NCI-H345 treated with DMSO at 0.1 percent for 48 hours (cell line): ENCODE data around the gene SFMBT1.

ENCODE experiments used
- DNase-seq: peaks from one replicate; lab custom pipeline; 2025; ENCODE audit not compliant: unreplicated experiment; lab: John Stamatoyannopoulos, UW

SFMBT1 gene

GRCh38 chr3:52998771-52999513, 46.9 kb downstream of the SFMBT1 start:
- DNase-seq: no peak

- DNase-seq: no peak
Measured at GRCh38 chr3:52990637-52991036, 55.2 kb downstream of the SFMBT1 start.

- DNase-seq: no peak
Measured at GRCh38 chr3:52986938-52987337, 58.9 kb downstream of the SFMBT1 start.

GRCh38 chr3:52986049-52986448, 59.8 kb downstream of the SFMBT1 start:
- DNase-seq: no peak

GRCh38 chr3:52983828-52984227, 62.0 kb downstream of the SFMBT1 start:
- DNase-seq: no peak

GRCh38 chr3:52983336-52983807, 62.5 kb downstream of the SFMBT1 start:
- DNase-seq: no peak

- DNase-seq: no peak
Measured at GRCh38 chr3:52982839-52983238, 63.0 kb downstream of the SFMBT1 start.

GRCh38 chr3:52979190-52979983, 66.5 kb downstream of the SFMBT1 start:
- DNase-seq: no peak

- DNase-seq: no peak
Measured at GRCh38 chr3:52978109-52978754, 67.6 kb downstream of the SFMBT1 start.

GRCh38 chr3:52973806-52974205, 72.1 kb downstream of the SFMBT1 start:
- DNase-seq: no peak

GRCh38 chr3:52971895-52972294, 74.0 kb downstream of the SFMBT1 start:
- no peak for DNase-seq

GRCh38 chr3:52967398-52967797, 78.5 kb downstream of the SFMBT1 start:
- no peak for DNase-seq

- no peak for DNase-seq
Measured at GRCh38 chr3:52962160-52962559, 83.7 kb downstream of the SFMBT1 start.

GRCh38 chr3:52959773-52960172, 86.1 kb downstream of the SFMBT1 start:
- DNase-seq: no peak

GRCh38 chr3:52939600-52939999, 106.3 kb downstream of the SFMBT1 start:
- DNase-seq: no peak

- no peak for DNase-seq
Measured at GRCh38 chr3:52934630-52935530, 111.0 kb downstream of the SFMBT1 start.

GRCh38 chr3:52931889-52932288, 114.0 kb downstream of the SFMBT1 start:
- no peak for DNase-seq

- no peak for DNase-seq
Measured at GRCh38 chr3:52931328-52931727, 114.5 kb downstream of the SFMBT1 start.

GRCh38 chr3:52930748-52931147, 115.1 kb downstream of the SFMBT1 start:
- no peak for DNase-seq

- no peak for DNase-seq
Measured at GRCh38 chr3:52926554-52926953, 119.3 kb downstream of the SFMBT1 start.
